GM21526 (cell line): Measurements from ENCODE around the gene TMEM95.

Source experiments
- ATAC-seq: cut with Tn5 transposase; IDR thresholded peaks from one replicate; pipeline ENCODE4 v1.9.1; 2021; ENCODE audit warnings: moderate library complexity; ENCODE audit not compliant: unreplicated experiment, low FRiP score

The TMEM95 gene

DNA sequence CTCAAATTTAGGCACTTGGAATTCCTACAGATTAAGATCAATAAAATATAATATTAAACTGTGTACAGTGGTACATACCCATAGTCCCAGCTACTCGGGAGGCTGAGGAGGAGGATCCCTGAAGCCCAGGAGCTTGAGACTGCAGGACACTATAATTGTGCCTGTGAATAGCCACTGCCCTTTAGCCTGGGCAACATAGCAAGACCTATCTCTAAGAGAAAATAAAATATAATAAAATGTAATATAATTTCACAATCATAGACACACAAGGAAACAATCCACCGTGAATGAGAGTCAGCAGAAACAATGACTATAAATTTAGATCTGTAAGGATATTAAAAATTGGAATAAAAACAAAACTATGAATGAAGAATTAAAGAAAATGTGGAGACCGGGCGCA is 15.9 kb downstream of the TMEM95 start:
- no peak for ATAC-seq

DNA sequence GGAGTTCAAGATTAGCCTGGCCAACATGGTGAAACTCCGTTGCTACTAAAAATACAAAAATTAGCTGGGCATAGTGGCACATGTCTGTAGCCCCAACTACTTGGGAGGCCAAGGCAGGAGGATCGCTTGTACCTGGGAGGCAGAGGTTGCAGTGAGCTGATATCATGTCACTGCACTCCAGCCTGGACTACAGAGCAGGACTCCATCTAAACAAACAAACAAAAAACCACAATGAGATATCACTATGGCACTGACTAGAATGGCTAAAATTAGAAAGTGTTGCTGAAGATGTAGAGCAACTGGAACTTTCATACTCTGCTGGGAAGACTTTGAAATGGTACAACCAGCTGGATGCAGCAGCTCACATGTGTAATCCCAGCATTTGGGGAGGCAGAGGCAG is 19.4 kb downstream of the TMEM95 start:
- ATAC-seq = no peak

- no peak for ATAC-seq
These were observed 24.2 kb downstream of the TMEM95 start for GRCh38 chr17:7379134-7379533.

DNA sequence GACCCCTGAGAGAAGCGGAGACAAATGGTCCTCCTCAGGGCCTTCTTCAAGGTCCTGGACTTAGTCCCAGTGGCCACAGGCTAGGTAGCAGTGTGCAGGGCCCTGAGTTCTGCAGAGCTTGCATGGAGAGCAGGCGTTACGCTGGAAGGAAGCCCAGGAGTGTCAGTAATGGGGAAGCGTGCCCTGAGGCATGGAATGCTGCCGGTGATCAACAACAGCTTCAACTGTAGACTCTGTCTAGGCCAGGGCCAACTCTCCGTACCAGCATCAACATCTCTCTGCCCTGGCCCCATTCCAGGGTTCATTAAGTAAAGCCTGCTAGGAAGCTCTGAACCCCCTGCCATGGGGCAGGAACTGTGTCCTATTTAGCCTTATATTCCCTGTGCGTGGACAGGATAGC is 25.4 kb downstream of the TMEM95 start:
- ATAC-seq = no peak

DNA sequence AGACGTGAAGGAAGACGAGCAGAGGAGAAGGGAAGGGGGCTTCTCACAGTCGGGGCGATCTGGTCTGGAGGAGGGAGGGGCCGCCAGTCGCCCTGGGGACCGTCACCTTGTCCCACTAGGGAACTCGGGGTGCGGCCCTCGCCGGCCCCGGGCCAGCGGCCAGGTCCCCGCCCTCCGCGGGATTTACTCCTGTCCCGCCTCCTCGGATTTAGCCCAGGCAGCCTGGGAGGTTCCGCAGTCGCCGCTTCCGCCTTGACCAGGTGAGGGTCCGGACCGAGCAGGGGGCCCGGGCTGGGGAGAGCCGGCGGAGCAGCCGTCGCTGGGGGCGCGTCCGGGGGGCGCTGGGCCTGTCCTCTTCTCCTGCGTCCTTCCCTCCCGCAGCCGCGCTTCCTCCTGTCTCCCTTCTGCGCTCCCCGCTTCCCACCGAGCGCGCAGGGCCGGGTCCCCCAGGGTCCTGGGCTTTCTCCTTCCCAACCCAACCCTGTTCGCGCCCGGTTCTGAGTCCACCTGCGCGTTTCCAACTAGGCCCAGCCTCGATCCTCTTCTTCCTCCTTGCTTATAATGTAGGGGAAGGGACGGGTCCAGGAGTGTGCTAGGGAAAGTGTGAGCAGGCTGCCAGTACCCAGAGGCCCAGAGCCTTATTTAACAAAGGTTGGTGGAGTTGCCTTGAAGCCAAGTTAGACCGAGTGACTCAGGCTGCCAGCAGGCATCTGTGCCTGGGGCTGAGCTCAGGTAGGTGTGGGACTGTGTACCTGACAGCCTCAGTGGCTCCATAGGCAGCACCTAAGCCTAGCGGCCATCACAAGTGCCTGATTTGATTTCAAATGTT is 26.1 kb downstream of the TMEM95 start, which contains the start of gene TNK1:
TSS of gene TNK1 (plus strand) at position 235 of the 829 bp plus-strand sequence. CDS start 1,838 bp downstream, outside the sequence.
- ATAC-seq = no peak

- no peak for ATAC-seq
These were observed 27.9 kb downstream of the TMEM95 start for GRCh38 chr17:7382901-7383300.

GRCh38 chr17:7383371-7383741 is 28.4 kb downstream of the TMEM95 start:
- ATAC-seq = no peak

DNA sequence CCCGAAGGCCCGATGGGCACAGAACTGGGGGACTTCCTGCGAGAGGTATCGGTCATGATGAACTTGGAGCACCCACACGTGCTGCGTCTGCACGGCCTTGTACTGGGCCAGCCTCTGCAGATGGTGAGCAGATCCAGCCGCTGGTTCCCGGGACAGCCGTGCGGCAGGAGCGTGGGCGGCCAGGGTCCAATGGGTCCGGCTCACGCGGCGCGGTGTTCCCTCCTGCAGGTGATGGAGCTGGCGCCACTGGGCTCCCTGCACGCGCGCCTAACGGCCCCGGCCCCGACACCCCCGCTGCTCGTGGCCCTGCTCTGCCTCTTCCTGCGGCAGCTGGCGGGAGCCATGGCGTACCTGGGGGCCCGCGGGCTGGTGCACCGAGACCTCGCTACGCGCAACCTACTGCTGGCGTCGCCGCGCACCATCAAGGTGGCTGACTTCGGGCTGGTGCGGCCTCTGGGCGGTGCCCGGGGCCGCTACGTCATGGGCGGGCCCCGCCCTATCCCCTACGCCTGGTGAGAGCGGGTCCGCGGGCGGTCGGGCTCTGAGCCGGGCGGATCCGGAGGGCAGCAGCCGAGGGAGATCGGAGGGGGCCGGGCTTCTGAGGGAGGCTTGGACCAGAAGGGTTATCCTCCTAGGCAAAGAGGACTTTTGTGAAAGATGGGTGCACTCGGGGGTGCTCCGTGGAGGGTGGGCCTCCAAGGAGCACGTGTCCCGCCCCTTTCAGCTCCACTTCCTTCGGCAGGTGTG is 29.0 kb downstream of the TMEM95 start:
- peak; percentile 62 for ATAC-seq

- no peak for ATAC-seq
These were observed 29.6 kb downstream of the TMEM95 start for GRCh38 chr17:7384489-7385081.

- ATAC-seq = no peak
These were observed 33.9 kb downstream of the TMEM95 start for GRCh38 chr17:7388856-7389255.

GRCh38 chr17:7389924-7390910 is 35.3 kb downstream of the TMEM95 start:
- no peak for ATAC-seq

- ATAC-seq = no peak
These were observed 36.4 kb downstream of the TMEM95 start for GRCh38 chr17:7391307-7391706.

- no peak for ATAC-seq
These were observed 38.0 kb downstream of the TMEM95 start for GRCh38 chr17:7392696-7393612.

GRCh38 chr17:7393613-7394451 is 38.9 kb downstream of the TMEM95 start:
- ATAC-seq = peak; percentile 31

DNA sequence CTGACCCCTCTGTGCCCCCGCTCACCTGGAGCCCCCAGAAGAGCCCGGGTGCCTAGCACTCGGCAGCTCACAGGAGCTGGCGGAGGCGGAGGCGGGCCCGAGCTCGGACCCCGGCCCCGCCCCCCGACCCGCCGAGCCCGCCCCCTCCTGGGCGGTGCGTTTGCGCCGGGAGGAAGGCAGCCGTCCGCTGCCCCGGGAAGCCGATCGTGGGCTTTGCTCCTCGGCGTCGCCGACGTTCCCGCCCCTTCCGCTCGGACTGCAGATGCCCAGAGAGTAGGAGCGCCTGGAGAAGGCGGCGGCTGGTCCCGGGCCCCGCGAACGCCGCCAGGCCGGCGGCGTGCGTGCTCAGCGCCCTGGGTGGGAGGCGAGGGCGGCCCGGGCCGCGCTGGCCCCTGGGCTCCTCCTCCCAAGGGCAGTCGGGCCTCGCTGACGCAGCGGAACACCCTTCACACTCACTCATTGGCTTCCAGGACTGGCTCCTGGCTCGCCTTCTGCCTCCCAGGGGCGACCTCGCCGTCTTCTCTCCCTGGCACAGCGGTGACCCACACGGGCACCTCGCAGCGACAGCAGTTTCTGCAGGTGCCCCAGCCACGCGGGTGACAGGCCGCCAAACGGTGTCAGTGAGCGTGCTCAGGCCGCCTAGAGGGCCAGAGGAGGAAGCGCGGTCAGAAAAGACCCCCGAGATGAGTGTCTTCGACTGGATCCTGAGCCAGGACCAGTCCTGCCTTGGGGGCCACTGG is 39.7 kb downstream of the TMEM95 start, which contains the start of gene PLSCR3:
TSS of gene PLSCR3 (minus strand) at position 74 of the 740 bp plus-strand sequence. CDS start 415 bp downstream, outside the sequence.
- peak; percentile 68 for ATAC-seq

GRCh38 chr17:7396147-7396546 is 41.2 kb downstream of the TMEM95 start:
- ATAC-seq = no peak

- no peak for ATAC-seq
These were observed 43.7 kb downstream of the TMEM95 start for GRCh38 chr17:7398612-7399011.
